Activated CD4-positive, alpha-beta T cell treated with anti-CD3 and anti-CD28 coated beads, Interleukin-2, amount 10 ng/mL, durations not matched to agents 7 days and 5 days (primary cell): Measurements from ENCODE around the gene PIERCE2. TPM values are rescaled to one million over a fixed set of nuclear protein-coding genes. Genes with fewer than 3 reads are reported as not detected.

ENCODE experiments used
- CTCF ChIA-PET: fragments of 350-600 bp; sonication (Branson Sonifier 250); formaldehyde crosslinking; loops from one replicate; lab custom pipeline; 2021; ENCODE audit warnings: antibody characterized with exemption; lab: Charles Lee
- POLR2A ChIA-PET: fragments of 350-600 bp; sonication (Branson Sonifier 250); formaldehyde crosslinking; loops from one replicate; lab custom pipeline; 2021; ENCODE audit warnings: antibody characterized with exemption; lab: Charles Lee
- DNase-seq: peaks from one replicate; pipeline ENCODE4 v3.0.0-alpha.2; 2020
- H3K27ac Mint-ChIP-seq: one replicate; pipeline ENCODE4 v1.8.0; 2021; ENCODE audit warnings: mild to moderate bottlenecking, moderate library complexity, mixed read lengths
- H3K27me3 Mint-ChIP-seq: one replicate; pipeline ENCODE4 v1.8.0; 2021; ENCODE audit warnings: mixed read lengths
- H3K36me3 Mint-ChIP-seq: one replicate; pipeline ENCODE4 v1.8.0; 2021; ENCODE audit warnings: low read depth, mixed read lengths
- H3K4me1 Mint-ChIP-seq: one replicate; pipeline ENCODE4 v1.8.0; 2021; ENCODE audit warnings: mixed read lengths
- H3K4me3 Mint-ChIP-seq: one replicate; pipeline ENCODE4 v1.8.0; 2021; ENCODE audit warnings: mild to moderate bottlenecking, moderate library complexity, mixed read lengths
- H3K9me3 Mint-ChIP-seq: one replicate; pipeline ENCODE4 v1.8.0; 2021; ENCODE audit warnings: mixed read lengths
- total RNA-seq, 2 experiments: library from RNA; stranded (reverse); gene quantifications; one replicate each; pipeline ENCODE4 v1.2.3, GENCODE V29; 2021

Gene PIERCE2
- total RNA-seq = under 1 TPM in 1 of 2 experiments, not detected in 1; 0.60 TPM

GRCh38 chr15:55408012-55408928 lies at the start of gene PIERCE2, which contains the start of gene CCPG1:
Gene PIERCE2 (plus strand): TSS chr15:55408495. CDS start chr15:55408769, 274 bp downstream.
Gene CCPG1 (minus strand): TSS chr15:55408359. CDS start chr15:55389424, 18,935 bp downstream.
- H3K27ac Mint-ChIP-seq = peak within 1 kb of the TSS; percentile 91
- CTCF ChIA-PET = interaction anchor here (0.6 to 2.2 kb wide), 24 partner anchors 9 to 285 kb away, joined by 3 to 13 read pairs (median 4); partner anchors contain the start of genes PIGB and PIGBOS1
- H3K9me3 Mint-ChIP-seq = no peaks in the 10 kb centered on the region
- no peaks in the 10 kb centered on the region for H3K27me3 Mint-ChIP-seq
- no peaks in the 10 kb centered on the region for H3K36me3 Mint-ChIP-seq
- POLR2A ChIA-PET = interaction anchor here (0.6 to 1.0 kb wide), 3 partner anchors 32 to 271 kb away, joined by 3 read pairs; no protein-coding TSS in a partner anchor
- peak; percentile 89 for DNase-seq
- H3K4me3 Mint-ChIP-seq = peak within 1 kb of the TSS; percentile 87
- peaks cover 28% of the 10 kb centered on the region for H3K4me1 Mint-ChIP-seq

- Mint-ChIP-seq H3K4me1 (no peaks in the 10 kb centered on the region), H3K36me3 (peaks cover 10% of the 10 kb centered on the region), H3K9me3 (no peaks in the 10 kb centered on the region), H3K4me3 (no peak overlapping the region), H3K27me3 (no peaks in the 10 kb centered on the region), H3K27ac (no peak overlapping the region)
- ChIA-PET CTCF (no interaction called here), POLR2A (no interaction called here)
- DNase-seq = no peak
These were observed 48.0 kb upstream of the PIERCE2 start for GRCh38 chr15:55360256-55360655.

- ChIA-PET POLR2A (no interaction called here), CTCF (interaction anchor here (0.9 kb wide), 1 partner anchor 20 kb away, joined by 3 read pairs; no protein-coding TSS in a partner anchor)
- Mint-ChIP-seq H3K4me3 (no peak overlapping the region), H3K27ac (no peak overlapping the region), H3K27me3 (no peaks in the 10 kb centered on the region), H3K36me3 (peaks cover 9% of the 10 kb centered on the region), H3K4me1 (no peaks in the 10 kb centered on the region), H3K9me3 (no peaks in the 10 kb centered on the region)
- no peak for DNase-seq
These were observed 47.2 kb upstream of the PIERCE2 start for GRCh38 chr15:55361048-55361447.

GRCh38 chr15:55362641-55363040 lies 45.7 kb upstream of the PIERCE2 start:
- Mint-ChIP-seq H3K27me3 (no peaks in the 10 kb centered on the region), H3K4me3 (no peak overlapping the region), H3K9me3 (no peaks in the 10 kb centered on the region), H3K36me3 (no peaks in the 10 kb centered on the region), H3K4me1 (no peaks in the 10 kb centered on the region), H3K27ac (no peak overlapping the region)
- CTCF ChIA-PET = no interaction called here
- POLR2A ChIA-PET = no interaction called here
- no peak for DNase-seq

GRCh38 chr15:55366981-55367380 lies 41.3 kb upstream of the PIERCE2 start:
- ChIA-PET POLR2A (no interaction called here), CTCF (no interaction called here)
- H3K4me3 Mint-ChIP-seq = no peak overlapping the region
- H3K9me3 Mint-ChIP-seq = no peaks in the 10 kb centered on the region
- no peaks in the 10 kb centered on the region for H3K4me1 Mint-ChIP-seq
- no peaks in the 10 kb centered on the region for H3K27me3 Mint-ChIP-seq
- no peaks in the 10 kb centered on the region for H3K36me3 Mint-ChIP-seq
- DNase-seq = no peak
- no peak overlapping the region for H3K27ac Mint-ChIP-seq

GRCh38 chr15:55372701-55373440 lies 35.4 kb upstream of the PIERCE2 start:
- no peaks in the 10 kb centered on the region for H3K36me3 Mint-ChIP-seq
- no peak overlapping the region for H3K4me3 Mint-ChIP-seq
- no peaks in the 10 kb centered on the region for H3K27me3 Mint-ChIP-seq
- no peak for DNase-seq
- peaks cover 9% of the 10 kb centered on the region for H3K4me1 Mint-ChIP-seq
- no peaks in the 10 kb centered on the region for H3K9me3 Mint-ChIP-seq
- no peak overlapping the region for H3K27ac Mint-ChIP-seq
- ChIA-PET POLR2A (no interaction called here), CTCF (no interaction called here)

GRCh38 chr15:55379095-55379494 lies 29.2 kb upstream of the PIERCE2 start:
- Mint-ChIP-seq H3K27me3 (no peaks in the 10 kb centered on the region), H3K9me3 (no peaks in the 10 kb centered on the region), H3K4me3 (no peak overlapping the region), H3K27ac (peak overlapping the region; percentile 46), H3K36me3 (peaks cover 1% of the 10 kb centered on the region), H3K4me1 (no peaks in the 10 kb centered on the region)
- DNase-seq = no peak
- ChIA-PET CTCF (no interaction called here), POLR2A (no interaction called here)

- CTCF ChIA-PET = interaction anchor here (0.6 to 1.4 kb wide), 3 partner anchors 20 to 56 kb away, joined by 3 to 4 read pairs (median 3); no protein-coding TSS in a partner anchor
- no peaks in the 10 kb centered on the region for H3K27me3 Mint-ChIP-seq
- no peaks in the 10 kb centered on the region for H3K9me3 Mint-ChIP-seq
- no peak for DNase-seq
- no peak overlapping the region for H3K27ac Mint-ChIP-seq
- H3K4me3 Mint-ChIP-seq = no peak overlapping the region
- POLR2A ChIA-PET = no interaction called here
- no peaks in the 10 kb centered on the region for H3K4me1 Mint-ChIP-seq
- peaks cover 1% of the 10 kb centered on the region for H3K36me3 Mint-ChIP-seq
These were observed 26.7 kb upstream of the PIERCE2 start for GRCh38 chr15:55381595-55381994.

- Mint-ChIP-seq H3K9me3 (no peaks in the 10 kb centered on the region), H3K27ac (no peak overlapping the region), H3K4me3 (no peak overlapping the region), H3K27me3 (no peaks in the 10 kb centered on the region), H3K4me1 (no peaks in the 10 kb centered on the region), H3K36me3 (peaks cover 8% of the 10 kb centered on the region)
- no peak for DNase-seq
- ChIA-PET POLR2A (interaction anchor here (0.6 kb wide), 1 partner anchor 28 kb away, joined by 3 read pairs; no protein-coding TSS in a partner anchor), CTCF (interaction anchor here (1.0 to 1.3 kb wide), 2 partner anchors 14 to 51 kb away, joined by 3 read pairs; no protein-coding TSS in a partner anchor)
These were observed 24.6 kb upstream of the PIERCE2 start for GRCh38 chr15:55383687-55384086.

- CTCF ChIA-PET = no interaction called here
- no peaks in the 10 kb centered on the region for H3K9me3 Mint-ChIP-seq
These were observed 21.3 kb upstream of the PIERCE2 start for GRCh38 chr15:55387027-55387426.

GRCh38 chr15:55389264-55389607 lies 19.1 kb upstream of the PIERCE2 start:
- no peak overlapping the region for H3K27ac Mint-ChIP-seq
- H3K9me3 Mint-ChIP-seq = peaks cover 2% of the 10 kb centered on the region
- peaks cover 6% of the 10 kb centered on the region for H3K4me1 Mint-ChIP-seq
- no peak overlapping the region for H3K4me3 Mint-ChIP-seq
- peaks cover 6% of the 10 kb centered on the region for H3K36me3 Mint-ChIP-seq
- CTCF ChIA-PET = no interaction called here
- no peak for DNase-seq
- POLR2A ChIA-PET = no interaction called here
- no peaks in the 10 kb centered on the region for H3K27me3 Mint-ChIP-seq

More at GRCh38 chr15:55387027-55387426, 21.3 kb upstream of the PIERCE2 start:
- Mint-ChIP-seq H3K27me3 (no peaks in the 10 kb centered on the region), H3K4me1 (peaks cover 6% of the 10 kb centered on the region), H3K4me3 (no peak overlapping the region), H3K27ac (no peak overlapping the region), H3K36me3 (peaks cover 6% of the 10 kb centered on the region)
- POLR2A ChIA-PET = no interaction called here
- no peak for DNase-seq

GRCh38 chr15:55394694-55395093 lies 13.6 kb upstream of the PIERCE2 start:
- ChIA-PET POLR2A (no interaction called here), CTCF (interaction anchor here (1.5 kb wide), 1 partner anchor 14 kb away, joined by 7 read pairs; the partner anchor contains the start of genes CCPG1 and PIERCE2)
- peaks cover 20% of the 10 kb centered on the region for H3K9me3 Mint-ChIP-seq
- no peak overlapping the region for H3K4me3 Mint-ChIP-seq
- no peaks in the 10 kb centered on the region for H3K4me1 Mint-ChIP-seq
- H3K36me3 Mint-ChIP-seq = peaks cover 10% of the 10 kb centered on the region
- H3K27ac Mint-ChIP-seq = no peak overlapping the region
- no peaks in the 10 kb centered on the region for H3K27me3 Mint-ChIP-seq
- no peak for DNase-seq
